Hematopoietic multipotent progenitor cell treated with erythropoietin and hydrocortisone succinate and interleukin-3 and kit ligand, for 4 days (in vitro differentiated cells): Measurements from ENCODE around the gene RNPC3.
"Not testable (repeated sequence)": the region's sequence is repeated elsewhere in the genome, so short reads cannot be mapped to it uniquely, and the experiment has no call there.

Experiments used
- DNase-seq: peaks from one replicate; pipeline ENCODE4 v3.0.0-alpha.2; 2015

Gene RNPC3

GRCh38 chr1:103561124-103561523, 35.6 kb downstream of the RNPC3 start:
- not testable (repeated sequence) for DNase-seq

GRCh38 chr1:103561643-103562395, 36.3 kb downstream of the RNPC3 start:
- peak; percentile 64 for DNase-seq

- no peak for DNase-seq
Observed at GRCh38 chr1:103563056-103563455, 37.6 kb downstream of the RNPC3 start.

- no peak for DNase-seq
Observed at GRCh38 chr1:103569493-103569892, 44.0 kb downstream of the RNPC3 start.

- not testable (repeated sequence) for DNase-seq
Observed at GRCh38 chr1:103571289-103571688, 45.8 kb downstream of the RNPC3 start, which contains the start of gene AMY2B. TSS of gene AMY2B (plus strand) at chr1:103571589. CDS start at chr1:103571603, 14 bp downstream.

GRCh38 chr1:103576065-103576464, 50.6 kb downstream of the RNPC3 start:
- no peak for DNase-seq

- DNase-seq, result not testable (repeated sequence)
Observed at GRCh38 chr1:103576784-103577183, 51.3 kb downstream of the RNPC3 start.

- DNase-seq, result no peak
Observed at GRCh38 chr1:103582464-103582863, 57.0 kb downstream of the RNPC3 start.

GRCh38 chr1:103583887-103584286, 58.4 kb downstream of the RNPC3 start:
- DNase-seq, result no peak

GRCh38 chr1:103584537-103584936, 59.0 kb downstream of the RNPC3 start:
- DNase-seq, result no peak

GRCh38 chr1:103602740-103603139, 77.2 kb downstream of the RNPC3 start:
- DNase-seq, result not testable (repeated sequence)
